Measurements from ENCODE around the gene MYCN.
"Not testable (repeated sequence)": the region's sequence is repeated elsewhere in the genome, so short reads cannot be mapped to it uniquely, and the experiment has no call there.

The MYCN gene

DNA sequence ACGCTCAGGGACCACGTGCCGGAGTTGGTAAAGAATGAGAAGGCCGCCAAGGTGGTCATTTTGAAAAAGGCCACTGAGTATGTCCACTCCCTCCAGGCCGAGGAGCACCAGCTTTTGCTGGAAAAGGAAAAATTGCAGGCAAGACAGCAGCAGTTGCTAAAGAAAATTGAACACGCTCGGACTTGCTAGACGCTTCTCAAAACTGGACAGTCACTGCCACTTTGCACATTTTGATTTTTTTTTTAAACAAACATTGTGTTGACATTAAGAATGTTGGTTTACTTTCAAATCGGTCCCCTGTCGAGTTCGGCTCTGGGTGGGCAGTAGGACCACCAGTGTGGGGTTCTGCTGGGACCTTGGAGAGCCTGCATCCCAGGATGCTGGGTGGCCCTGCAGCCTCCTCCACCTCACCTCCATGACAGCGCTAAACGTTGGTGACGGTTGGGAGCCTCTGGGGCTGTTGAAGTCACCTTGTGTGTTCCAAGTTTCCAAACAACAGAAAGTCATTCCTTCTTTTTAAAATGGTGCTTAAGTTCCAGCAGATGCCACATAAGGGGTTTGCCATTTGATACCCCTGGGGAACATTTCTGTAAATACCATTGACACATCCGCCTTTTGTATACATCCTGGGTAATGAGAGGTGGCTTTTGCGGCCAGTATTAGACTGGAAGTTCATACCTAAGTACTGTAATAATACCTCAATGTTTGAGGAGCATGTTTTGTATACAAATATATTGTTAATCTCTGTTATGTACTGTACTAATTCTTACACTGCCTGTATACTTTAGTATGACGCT, 5.8 kb downstream of the MYCN start:
- no peak for DNase-seq

- no peak for DNase-seq
Measured at GRCh38 chr2:15946983-15947382, 6.6 kb downstream of the MYCN start.

DNA sequence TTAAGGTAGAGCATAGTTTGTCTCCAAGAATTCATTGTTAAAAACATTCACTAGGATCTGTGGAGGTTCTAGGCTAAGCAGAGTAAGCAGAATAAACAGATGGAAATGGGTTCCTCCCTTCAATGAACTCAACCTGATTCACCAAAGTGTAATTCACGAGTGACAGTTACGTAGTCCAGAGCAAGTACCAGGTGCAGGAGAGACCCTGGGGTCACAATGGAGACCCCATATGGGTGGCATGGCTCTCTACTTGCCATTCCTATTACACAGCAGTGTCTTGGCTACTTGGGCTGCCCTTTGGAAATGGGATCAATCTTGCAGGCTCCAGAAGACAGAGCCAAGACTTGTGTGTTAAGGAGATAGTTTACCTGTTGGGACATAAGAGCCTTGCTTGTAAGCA, 7.1 kb downstream of the MYCN start:
- DNase-seq = no peak

GRCh38 chr2:15948704-15948957, 8.3 kb downstream of the MYCN start:
- DNase-seq = no peak

GRCh38 chr2:15949126-15949525, 8.8 kb downstream of the MYCN start:
- no peak for DNase-seq

DNA sequence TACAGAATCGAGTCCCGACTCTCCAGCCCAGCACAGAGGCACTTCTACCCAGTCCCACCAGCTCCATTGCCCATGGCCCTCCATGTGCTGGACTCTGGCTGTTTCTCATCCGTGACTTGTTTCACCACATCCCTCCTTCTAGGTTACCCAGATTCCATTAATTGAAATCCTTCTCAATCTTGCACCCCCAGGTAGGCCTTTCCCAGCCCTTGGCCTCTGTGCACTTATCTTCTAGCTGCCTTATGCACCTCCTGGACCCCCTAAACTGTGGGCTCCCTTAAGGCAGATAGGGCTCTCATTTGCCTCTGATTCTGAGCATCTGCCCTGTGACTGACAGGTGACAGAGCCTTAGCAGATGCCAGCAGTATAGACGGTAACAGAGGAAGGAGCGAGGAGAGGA, 9.2 kb downstream of the MYCN start:
- DNase-seq = no peak

GRCh38 chr2:15950088-15950952, 10.0 kb downstream of the MYCN start:
- no peak for DNase-seq

GRCh38 chr2:15951936-15952335, 11.6 kb downstream of the MYCN start:
- DNase-seq = not testable (repeated sequence)

GRCh38 chr2:15952451-15953146, 12.2 kb downstream of the MYCN start:
- no peak for DNase-seq

DNA sequence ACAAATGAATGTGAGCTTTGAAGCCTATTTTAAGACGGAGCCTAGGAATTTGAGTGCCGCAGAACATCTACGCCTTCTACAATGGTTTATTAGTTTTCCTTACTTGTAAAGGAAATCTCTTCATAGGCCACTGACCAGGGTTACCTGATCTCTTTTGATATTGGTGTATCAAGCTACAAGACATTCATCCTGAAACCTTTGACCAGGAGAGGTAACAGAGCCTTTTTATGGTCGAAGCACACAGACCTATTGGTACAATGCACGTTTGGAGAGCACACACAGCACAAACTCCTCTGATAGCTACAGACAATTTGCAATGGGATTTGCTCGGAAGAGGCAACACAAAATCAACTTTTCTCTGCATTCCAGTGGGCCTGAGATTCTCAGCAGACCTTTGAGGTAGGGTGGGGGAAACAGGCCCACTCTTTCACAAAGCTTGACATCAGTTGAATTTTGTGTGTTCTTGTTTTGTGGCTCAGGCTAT, 12.8 kb downstream of the MYCN start:
- DNase-seq = no peak

GRCh38 chr2:15953891-15954680, 13.7 kb downstream of the MYCN start:
- DNase-seq = no peak

DNA sequence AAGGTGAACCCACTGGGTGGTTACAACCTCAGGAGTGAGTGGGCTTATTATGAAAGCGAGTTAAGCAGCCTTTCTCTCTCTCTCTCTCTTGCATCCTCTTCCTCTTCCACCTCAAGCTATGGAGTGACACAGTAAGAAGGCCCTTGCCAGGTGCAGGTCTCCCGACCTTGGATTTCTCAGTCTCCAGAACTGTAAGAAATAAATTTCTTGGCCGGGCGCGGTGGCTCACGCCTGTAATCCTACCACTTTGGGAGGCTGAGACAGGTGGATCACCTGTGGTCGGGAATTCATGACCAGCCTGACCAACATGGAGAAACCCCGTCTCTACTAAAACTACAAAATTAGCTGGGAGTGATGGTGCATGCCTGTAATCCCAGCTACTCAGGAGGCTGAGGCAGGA, 14.4 kb downstream of the MYCN start:
- DNase-seq = no peak

DNA sequence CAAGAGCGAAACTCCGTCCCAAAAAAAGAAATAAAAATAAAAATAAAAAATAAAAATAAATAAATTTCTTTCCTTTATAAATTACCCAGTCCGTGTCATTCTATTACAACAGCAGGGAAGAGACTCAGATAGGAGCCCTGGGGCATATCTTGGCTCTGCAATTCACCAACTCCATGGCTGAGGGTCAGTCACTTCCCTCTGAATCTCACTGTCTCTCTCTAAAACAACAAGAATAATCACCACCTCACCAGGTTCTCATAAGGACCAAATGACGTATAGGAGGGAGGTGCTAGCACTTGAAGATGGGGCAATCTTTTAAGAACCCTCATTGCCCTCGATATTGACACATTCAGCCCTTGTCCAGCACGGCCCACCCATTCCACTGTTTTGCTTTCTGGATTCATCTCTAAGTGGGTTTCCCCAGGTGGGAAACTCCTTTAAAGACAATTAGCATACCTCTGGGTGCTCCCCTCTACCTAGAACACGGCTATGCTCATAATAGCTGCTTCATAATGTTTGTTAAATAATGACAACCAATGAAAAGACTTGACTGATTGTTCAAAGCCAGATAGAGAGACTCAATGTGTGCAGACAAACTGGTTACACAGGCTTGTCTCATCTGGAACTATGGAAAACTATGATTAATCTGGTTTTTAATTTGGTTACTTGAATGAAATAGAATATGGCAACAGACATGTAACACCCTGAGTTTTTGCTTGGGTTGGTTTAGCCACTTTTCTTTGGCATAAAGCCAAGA, 15.1 kb downstream of the MYCN start:
- no peak for DNase-seq

DNA sequence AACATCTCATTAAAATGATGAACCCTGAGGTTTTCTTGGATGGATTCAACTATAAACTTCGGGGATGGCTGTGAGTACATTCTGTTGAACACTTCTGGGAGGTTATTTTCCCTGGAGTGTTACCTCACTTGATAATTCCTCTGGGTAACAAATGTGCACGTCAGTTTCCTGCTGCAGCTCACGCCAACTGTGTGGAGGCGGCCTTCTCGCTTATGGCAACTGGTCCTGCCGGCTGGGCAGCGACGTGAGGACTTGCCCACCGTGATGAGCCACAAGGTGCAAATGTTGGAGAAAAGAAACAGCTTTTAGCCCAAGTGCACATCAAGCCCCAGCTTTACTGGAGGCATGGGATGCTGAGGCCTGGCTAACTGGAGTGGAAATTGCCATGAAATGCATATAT, 15.9 kb downstream of the MYCN start:
- no peak for DNase-seq

GRCh38 chr2:15956751-15957736, 16.7 kb downstream of the MYCN start:
- DNase-seq = no peak

DNA sequence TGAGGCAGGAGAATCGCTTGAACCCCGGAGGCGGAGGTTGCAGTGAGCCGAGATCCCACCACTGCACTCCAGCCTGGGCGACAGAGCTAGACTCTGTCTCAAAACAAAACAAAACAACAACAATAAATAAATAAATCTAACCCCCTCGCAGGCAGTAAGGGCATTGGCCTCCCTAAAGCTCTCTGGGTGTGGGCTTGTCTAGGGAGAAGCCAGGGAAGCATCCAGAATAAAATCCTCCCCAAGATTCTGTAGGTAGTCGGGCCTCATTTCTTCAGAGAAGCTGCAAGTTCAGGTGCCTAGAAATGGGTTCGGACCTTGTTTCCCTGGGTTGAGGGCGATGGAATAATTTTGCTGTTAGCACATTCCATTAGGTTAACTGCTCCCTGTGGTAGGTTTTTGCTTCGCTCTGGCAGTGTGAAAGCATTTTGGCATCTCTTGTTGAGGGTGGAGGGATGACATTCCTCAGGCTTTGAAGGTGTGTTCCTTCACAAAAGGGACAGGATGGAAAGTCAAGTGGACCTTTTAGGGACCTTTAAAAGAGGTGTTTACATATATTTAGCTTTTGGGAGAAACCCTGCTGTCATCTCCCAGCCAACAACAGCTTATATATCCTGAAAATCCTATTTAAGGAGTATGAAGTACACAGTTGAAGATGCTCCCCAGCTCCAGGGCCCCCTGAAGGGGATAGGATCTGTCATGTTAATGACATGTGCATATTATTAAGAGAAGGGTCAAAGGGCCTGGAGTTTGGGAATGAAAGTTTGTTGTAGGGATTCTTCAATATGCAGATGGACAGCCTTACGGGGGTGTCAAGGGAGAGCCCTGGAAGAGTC, 17.7 kb downstream of the MYCN start:
- no peak for DNase-seq

GRCh38 chr2:15959331-15960153, 19.2 kb downstream of the MYCN start:
- DNase-seq = no peak

GRCh38 chr2:15960154-15960520, 19.8 kb downstream of the MYCN start:
- DNase-seq = not testable (repeated sequence)
